HUES64 (cell line): Measurements from ENCODE around the gene FAM221A. TPM values are rescaled to one million over a fixed set of nuclear protein-coding genes. Genes with fewer than 3 reads are reported as not detected.

ENCODE experiments used
- H3K27ac ChIP-seq: 2 replicates; pipeline ENCODE4 v1.7.0; 2013; ENCODE audit warnings: low read depth, low read length, inconsistent platforms
- H3K27me3 ChIP-seq: 2 replicates; pipeline ENCODE4 v1.6.1; 2013; ENCODE audit warnings: mild to moderate bottlenecking, low read length; ENCODE audit not compliant: insufficient read depth
- H3K36me3 ChIP-seq: 2 replicates; pipeline ENCODE4 v1.6.1; 2013; ENCODE audit warnings: mild to moderate bottlenecking, low read length; ENCODE audit not compliant: insufficient read depth
- H3K4me1 ChIP-seq: 2 replicates; pipeline ENCODE4 v1.6.1; 2013; ENCODE audit warnings: mild to moderate bottlenecking, low read length, moderate library complexity; ENCODE audit not compliant: insufficient read depth
- H3K4me3 ChIP-seq: 2 replicates; pipeline ENCODE4 v1.5.1; 2013; ENCODE audit warnings: mild to moderate bottlenecking, low read length, moderate library complexity
- H3K9ac ChIP-seq: 2 replicates; pipeline ENCODE4 v1.6.1; 2013; ENCODE audit warnings: mild to moderate bottlenecking, low read depth, low read length
- H3K9me3 ChIP-seq: 2 replicates; pipeline ENCODE4 v1.6.1; 2013; ENCODE audit warnings: low read depth, low read length; ENCODE audit not compliant: insufficient read depth
- WGBS: fragments of 150-250, 120-280 bp; methylation state at CpG from one replicate; pipeline ENCODE4 v1.1.7; 2013; ENCODE audit warnings: missing lambda C conversion rate; 5-methylcytosine and 5-hydroxymethylcytosine counted together
- polyA plus RNA-seq, 2 experiments: library from polyadenylated mRNA; stranded (reverse); fragments of 50-300 nt; gene quantifications; one replicate each; pipeline ENCODE4 v1.2.3, GENCODE V29; 2013

Gene FAM221A
- 5.7 TPM for polyA plus RNA-seq (2013, experiment 1 of 2)
- polyA plus RNA-seq (2013, experiment 2 of 2), result 7.4 TPM

GRCh38 chr7:23679898-23680413, at the start of gene FAM221A:
Gene FAM221A (plus strand): TSS chr7:23680199. CDS start chr7:23680219, 20 bp downstream.
- 88% methylated on average over 53 of the region's 53 CpGs for WGBS
- Histone ChIP-seq H3K27ac (peak within 1 kb of the TSS; percentile 67; the same call in 1 of the 2 replicates), H3K9ac (peak within 1 kb of the TSS; percentile 78), H3K27me3 (peaks cover 12% of the 10 kb centered on the region), H3K4me3 (peak within 1 kb of the TSS; percentile 78), H3K36me3 (no peaks in the 10 kb centered on the region), H3K9me3 (no peaks in the 10 kb centered on the region), H3K4me1 (no peaks in the 10 kb centered on the region)

GRCh38 chr7:23633417-23633816, 46.6 kb upstream of the FAM221A start:
- Histone ChIP-seq H3K9ac (no peak overlapping the region), H3K4me3 (no peak overlapping the region), H3K36me3 (no peaks in the 10 kb centered on the region), H3K4me1 (no peaks in the 10 kb centered on the region), H3K27me3 (no peaks in the 10 kb centered on the region), H3K27ac (no peak overlapping the region), H3K9me3 (no peaks in the 10 kb centered on the region)
- 92% methylated on average over 7 of the region's 7 CpGs for WGBS

GRCh38 chr7:23645822-23646221, 34.2 kb upstream of the FAM221A start:
- no peak overlapping the region for H3K9ac ChIP-seq
- no peaks in the 10 kb centered on the region for H3K9me3 ChIP-seq
- no peak overlapping the region for H3K27ac ChIP-seq
- no peaks in the 10 kb centered on the region for H3K4me1 ChIP-seq
- no peaks in the 10 kb centered on the region for H3K36me3 ChIP-seq
- WGBS, result no CpG with 5 or more reads among the region's 1 CpG
- H3K27me3 ChIP-seq, result no peaks in the 10 kb centered on the region
- no peak overlapping the region for H3K4me3 ChIP-seq

- 89% methylated on average over 5 of the region's 5 CpGs for WGBS
- H3K36me3 ChIP-seq, result no peaks in the 10 kb centered on the region
- H3K4me3 ChIP-seq, result no peak overlapping the region
Measured at GRCh38 chr7:23653942-23654341, 26.1 kb upstream of the FAM221A start.

GRCh38 chr7:23654508-23654907, 25.5 kb upstream of the FAM221A start:
- Histone ChIP-seq H3K9me3 (peaks cover 33% of the 10 kb centered on the region), H3K4me3 (no peak overlapping the region), H3K27ac (no peak overlapping the region), H3K36me3 (no peaks in the 10 kb centered on the region), H3K4me1 (no peaks in the 10 kb centered on the region), H3K9ac (no peak overlapping the region), H3K27me3 (no peaks in the 10 kb centered on the region)
- WGBS, result no CpG with 5 or more reads among the region's 1 CpG

More at GRCh38 chr7:23653942-23654341, 26.1 kb upstream of the FAM221A start:
- Histone ChIP-seq H3K9me3 (peaks cover 28% of the 10 kb centered on the region), H3K27ac (no peak overlapping the region), H3K4me1 (no peaks in the 10 kb centered on the region), H3K9ac (no peak overlapping the region), H3K27me3 (no peaks in the 10 kb centered on the region)

- H3K27ac ChIP-seq, result no peak overlapping the region
- H3K9ac ChIP-seq, result no peak overlapping the region
- H3K27me3 ChIP-seq, result no peaks in the 10 kb centered on the region
- H3K36me3 ChIP-seq, result no peaks in the 10 kb centered on the region
- no peaks in the 10 kb centered on the region for H3K4me1 ChIP-seq
- WGBS, result 96% methylated on average over 22 of the region's 22 CpGs
- peaks cover 35% of the 10 kb centered on the region for H3K9me3 ChIP-seq
- H3K4me3 ChIP-seq, result no peak overlapping the region
Measured at GRCh38 chr7:23655433-23655832, 24.6 kb upstream of the FAM221A start.

GRCh38 chr7:23658831-23659427, 21.1 kb upstream of the FAM221A start:
- H3K27me3 ChIP-seq, result no peaks in the 10 kb centered on the region
- no peaks in the 10 kb centered on the region for H3K36me3 ChIP-seq
- peaks cover 16% of the 10 kb centered on the region for H3K4me1 ChIP-seq
- peaks cover 22% of the 10 kb centered on the region for H3K9me3 ChIP-seq
- H3K9ac ChIP-seq, result no peak overlapping the region
- no peak overlapping the region for H3K4me3 ChIP-seq
- WGBS, result 80% methylated on average over 7 of the region's 7 CpGs
- no peak overlapping the region for H3K27ac ChIP-seq

GRCh38 chr7:23661385-23661784, 18.6 kb upstream of the FAM221A start:
- H3K4me3 ChIP-seq, result no peak overlapping the region
- no peaks in the 10 kb centered on the region for H3K36me3 ChIP-seq
- H3K9me3 ChIP-seq, result peaks cover 18% of the 10 kb centered on the region
- no peak overlapping the region for H3K9ac ChIP-seq
- 91% methylated on average over 3 of the region's 3 CpGs for WGBS
- H3K27ac ChIP-seq, result no peak overlapping the region
- H3K4me1 ChIP-seq, result peaks cover 16% of the 10 kb centered on the region
- H3K27me3 ChIP-seq, result no peaks in the 10 kb centered on the region

GRCh38 chr7:23662124-23662983, 17.6 kb upstream of the FAM221A start:
- Histone ChIP-seq H3K9me3 (peaks cover 18% of the 10 kb centered on the region), H3K9ac (peak overlapping the region; percentile 32; the same call in 1 of the 2 replicates), H3K4me1 (peaks cover 16% of the 10 kb centered on the region), H3K27me3 (no peaks in the 10 kb centered on the region), H3K4me3 (no peak overlapping the region), H3K36me3 (no peaks in the 10 kb centered on the region), H3K27ac (peak overlapping the region; percentile 11)
- 76% methylated on average over 7 of the region's 8 CpGs for WGBS

GRCh38 chr7:23662984-23663313, 17.1 kb upstream of the FAM221A start:
- whole genome bisulfite sequencing, result 40% methylated on average over 1 of the region's 2 CpGs
- Histone ChIP-seq H3K36me3 (no peaks in the 10 kb centered on the region), H3K4me1 (peaks cover 16% of the 10 kb centered on the region), H3K4me3 (no peak overlapping the region), H3K9me3 (peaks cover 14% of the 10 kb centered on the region), H3K9ac (peak overlapping the region; percentile 32; the same call in 1 of the 2 replicates), H3K27ac (peak overlapping the region; percentile 11), H3K27me3 (no peaks in the 10 kb centered on the region)

GRCh38 chr7:23664122-23664521, 15.9 kb upstream of the FAM221A start:
- H3K9me3 ChIP-seq, result peaks cover 5% of the 10 kb centered on the region; the same call in 1 of the 2 replicates
- H3K36me3 ChIP-seq, result no peaks in the 10 kb centered on the region
- no peak overlapping the region for H3K4me3 ChIP-seq
- H3K27ac ChIP-seq, result no peak overlapping the region
- H3K9ac ChIP-seq, result no peak overlapping the region
- no peaks in the 10 kb centered on the region for H3K27me3 ChIP-seq
- peaks cover 16% of the 10 kb centered on the region for H3K4me1 ChIP-seq
